Activated naive CD8-positive, alpha-beta T cell (primary cell): ENCODE data around the gene ZNF66.
"Not testable (repeated sequence)": the region's sequence is repeated elsewhere in the genome, so short reads cannot be mapped to it uniquely, and the experiment has no call there.

ENCODE experiments used
- H3K27ac Mint-ChIP-seq: one replicate; pipeline ENCODE4 v1.8.0; 2021; ENCODE audit warnings: mixed read lengths
- H3K27me3 Mint-ChIP-seq: one replicate; pipeline ENCODE4 v1.8.0; 2021; ENCODE audit warnings: mixed read lengths
- H3K36me3 Mint-ChIP-seq: one replicate; pipeline ENCODE4 v1.8.0; 2021; ENCODE audit warnings: mixed read lengths
- H3K4me1 Mint-ChIP-seq: one replicate; pipeline ENCODE4 v1.8.0; 2021; ENCODE audit warnings: low read depth, mixed read lengths
- H3K4me3 Mint-ChIP-seq: one replicate; pipeline ENCODE4 v1.8.0; 2021; ENCODE audit warnings: mild to moderate bottlenecking, mixed read lengths
- H3K9me3 Mint-ChIP-seq: one replicate; pipeline ENCODE4 v1.8.0; 2021; ENCODE audit warnings: low read depth, mixed read lengths

Gene ZNF66

DNA sequence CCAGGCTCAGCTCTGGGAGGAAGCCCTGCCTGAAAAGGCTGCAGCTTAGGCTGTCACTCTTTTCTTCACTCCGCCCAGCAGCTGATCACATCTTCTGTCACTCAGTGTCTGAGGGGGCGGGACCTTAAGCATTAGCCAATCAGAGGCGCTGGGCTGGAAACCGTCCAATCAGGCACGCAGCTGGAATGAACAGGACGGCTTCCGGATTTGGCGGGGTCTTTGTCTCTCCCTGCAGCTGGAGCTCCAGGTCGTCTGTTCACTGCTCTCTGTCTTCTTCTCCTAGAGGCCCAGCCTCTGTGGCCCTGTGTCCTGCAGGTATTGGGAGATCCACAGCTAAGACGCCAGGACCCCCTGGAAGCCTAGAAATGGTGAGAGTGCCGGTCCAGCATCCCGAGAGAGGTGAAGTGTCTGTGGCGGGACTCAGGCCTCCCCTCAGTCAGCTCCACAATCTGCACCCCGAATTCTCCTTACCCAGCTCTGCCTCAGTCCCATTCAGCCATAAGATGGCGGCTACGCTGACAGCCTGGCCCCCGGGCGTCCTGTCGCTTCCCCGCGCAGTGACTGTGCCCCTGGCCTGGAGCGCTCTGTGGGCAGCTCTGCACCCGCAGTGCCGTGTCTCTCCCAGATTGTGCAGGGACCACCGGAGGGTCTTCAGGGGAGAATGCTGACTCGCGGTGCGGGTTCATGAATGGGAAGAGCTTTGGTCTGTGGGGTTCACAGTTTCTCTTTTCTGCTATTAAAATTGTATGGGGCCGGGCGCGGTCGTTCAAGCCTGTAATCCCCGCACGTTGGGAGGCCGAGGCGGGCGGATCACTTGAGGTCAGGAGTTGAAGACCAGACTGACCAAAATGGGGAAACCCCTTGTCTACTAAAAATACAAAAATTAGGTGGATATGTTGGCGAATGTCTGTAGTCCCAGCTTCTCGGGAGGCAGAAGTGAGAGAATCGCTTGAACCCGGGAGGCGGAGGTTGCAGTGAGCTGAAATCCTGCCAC is at the start of gene ZNF66:
Gene ZNF66, plus strand, starts transcription at position 222 of the 994 bp plus-strand sequence. Its CDS starts 144 bp downstream, at position 366.
- Mint-ChIP-seq H3K27me3 (no peaks in the 10 kb centered on the region), H3K27ac (peak within 1 kb of the TSS; percentile 97)

DNA sequence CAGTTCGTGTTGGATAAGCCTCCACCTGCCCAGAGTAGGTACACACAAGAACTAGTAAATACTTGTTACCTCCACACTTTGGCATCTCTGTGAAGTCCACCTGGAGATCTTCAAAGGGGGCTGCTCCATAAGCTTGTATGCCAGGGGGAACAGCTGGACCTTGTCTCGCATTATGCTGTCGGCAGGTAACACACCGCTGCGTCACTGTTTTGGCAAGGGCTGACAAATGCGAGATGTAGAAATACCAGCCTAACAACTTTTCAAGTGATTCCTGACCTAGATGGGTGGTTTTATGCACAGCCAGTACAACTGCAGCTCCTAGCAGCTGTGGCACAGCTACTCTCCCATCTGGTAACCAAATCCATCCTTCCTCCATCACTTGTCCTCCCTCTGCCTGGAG is 25.9 kb upstream of the ZNF66 start:
- not testable (repeated sequence) for H3K27ac Mint-ChIP-seq

More for the DNA sequence above, at the start of gene ZNF66:
- peaks cover 27% of the 10 kb centered on the region for H3K4me1 Mint-ChIP-seq
- peak within 1 kb of the TSS; percentile 99 for H3K4me3 Mint-ChIP-seq
- no peaks in the 10 kb centered on the region for H3K9me3 Mint-ChIP-seq
- peaks cover 21% of the 10 kb centered on the region for H3K36me3 Mint-ChIP-seq

DNA sequence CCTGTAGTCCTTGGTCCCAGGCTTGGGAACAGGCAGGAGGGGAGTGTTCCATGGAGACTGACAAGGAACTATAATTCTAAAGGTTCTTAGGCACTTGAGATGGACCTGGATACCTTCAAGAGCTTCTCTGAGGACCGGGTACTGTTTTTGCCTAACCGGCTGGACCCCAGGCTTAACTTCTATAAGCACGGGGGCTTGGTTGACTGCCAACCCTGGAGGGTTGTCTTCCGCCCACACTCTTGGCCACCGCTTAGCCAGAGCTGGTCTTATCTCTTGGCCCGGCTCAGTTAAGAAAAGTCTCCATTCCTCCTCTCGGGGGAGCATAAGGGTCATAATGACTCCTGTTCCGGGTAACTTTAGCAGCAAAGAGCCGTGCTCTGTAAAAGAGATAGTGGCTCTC is 23.8 kb upstream of the ZNF66 start:
- not testable (repeated sequence) for H3K4me3 Mint-ChIP-seq, H3K27ac Mint-ChIP-seq, H3K9me3 Mint-ChIP-seq, H3K36me3 Mint-ChIP-seq, H3K27me3 Mint-ChIP-seq, H3K4me1 Mint-ChIP-seq

More for the DNA sequence above, 25.9 kb upstream of the ZNF66 start:
- not testable (repeated sequence) for H3K36me3 Mint-ChIP-seq, H3K27me3 Mint-ChIP-seq, H3K4me3 Mint-ChIP-seq, H3K4me1 Mint-ChIP-seq, H3K9me3 Mint-ChIP-seq

DNA sequence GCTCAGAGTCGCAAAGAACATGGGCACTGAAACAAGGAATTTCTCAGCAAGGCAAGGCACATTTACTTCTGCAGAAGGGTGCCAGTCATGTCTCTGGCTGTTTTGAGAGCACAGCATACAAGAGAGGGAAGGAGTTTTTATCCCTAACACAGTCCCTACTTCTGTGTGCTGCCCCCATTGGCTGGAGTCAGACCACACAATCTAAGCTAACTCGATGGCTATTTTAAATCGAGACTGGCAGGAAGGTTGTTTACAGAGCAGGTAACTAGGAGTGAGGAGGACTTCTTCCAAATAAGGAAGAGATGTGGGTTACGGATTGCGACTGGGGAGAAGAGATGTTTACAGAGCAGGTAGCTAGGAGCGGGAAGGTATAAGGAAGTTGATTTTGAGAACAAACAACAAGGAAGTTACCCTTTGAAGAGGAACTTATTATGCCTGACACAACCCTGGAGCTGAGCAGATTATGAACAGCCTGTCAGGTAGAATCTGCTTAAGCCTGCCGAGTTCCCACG is 6.8 kb upstream of the ZNF66 start:
- not testable (repeated sequence) for H3K9me3 Mint-ChIP-seq, H3K27me3 Mint-ChIP-seq, H3K4me1 Mint-ChIP-seq, H3K4me3 Mint-ChIP-seq, H3K36me3 Mint-ChIP-seq, H3K27ac Mint-ChIP-seq

DNA sequence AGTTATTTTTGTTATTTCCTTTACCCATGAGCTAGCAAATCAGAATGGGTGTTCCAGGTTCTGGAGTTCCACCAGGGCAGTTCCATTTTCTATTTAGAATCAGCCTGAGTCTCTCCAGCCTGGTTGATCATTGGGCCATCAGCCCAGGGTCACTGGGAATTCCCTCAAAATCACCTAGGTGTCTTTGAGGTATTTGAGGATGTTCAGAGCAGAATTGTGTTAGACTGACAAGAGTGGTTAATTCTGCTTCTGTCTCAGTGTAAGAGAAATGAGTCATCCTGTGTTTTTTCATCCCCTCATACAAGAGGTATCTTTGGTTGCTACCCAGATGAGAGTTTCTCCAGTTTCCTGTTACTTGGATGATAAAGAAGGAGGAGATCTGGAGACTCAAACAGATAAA is 11.7 kb downstream of the ZNF66 start:
- peaks cover 28% of the 10 kb centered on the region for H3K9me3 Mint-ChIP-seq
- peaks cover 3% of the 10 kb centered on the region for H3K4me1 Mint-ChIP-seq
- no peak overlapping the region for H3K4me3 Mint-ChIP-seq
- H3K27me3 Mint-ChIP-seq = no peaks in the 10 kb centered on the region
- no peak overlapping the region for H3K27ac Mint-ChIP-seq
- H3K36me3 Mint-ChIP-seq = peaks cover 53% of the 10 kb centered on the region

DNA sequence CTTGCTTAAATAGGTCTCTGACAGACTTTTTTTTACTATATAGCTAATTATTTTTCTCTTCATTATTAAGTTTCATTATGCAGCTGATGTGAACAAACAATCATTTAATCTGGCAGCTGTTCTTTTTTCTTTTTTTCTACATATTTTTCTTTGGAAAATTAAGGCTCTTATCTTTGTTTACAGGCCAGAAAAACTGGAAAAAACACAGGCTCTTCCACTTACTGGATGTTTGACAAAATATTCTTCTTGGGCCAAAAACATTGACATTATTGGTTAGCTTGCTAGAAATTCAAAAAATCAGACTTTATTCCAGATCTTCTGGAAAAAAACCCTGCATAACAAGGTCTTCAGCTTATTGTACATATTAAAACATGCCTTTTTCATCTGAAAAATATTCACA is 15.7 kb downstream of the ZNF66 start:
- no peaks in the 10 kb centered on the region for H3K27me3 Mint-ChIP-seq
- no peak overlapping the region for H3K27ac Mint-ChIP-seq
- no peak overlapping the region for H3K4me3 Mint-ChIP-seq
- peaks cover 12% of the 10 kb centered on the region for H3K9me3 Mint-ChIP-seq
- H3K36me3 Mint-ChIP-seq = peaks cover 40% of the 10 kb centered on the region
- no peaks in the 10 kb centered on the region for H3K4me1 Mint-ChIP-seq

DNA sequence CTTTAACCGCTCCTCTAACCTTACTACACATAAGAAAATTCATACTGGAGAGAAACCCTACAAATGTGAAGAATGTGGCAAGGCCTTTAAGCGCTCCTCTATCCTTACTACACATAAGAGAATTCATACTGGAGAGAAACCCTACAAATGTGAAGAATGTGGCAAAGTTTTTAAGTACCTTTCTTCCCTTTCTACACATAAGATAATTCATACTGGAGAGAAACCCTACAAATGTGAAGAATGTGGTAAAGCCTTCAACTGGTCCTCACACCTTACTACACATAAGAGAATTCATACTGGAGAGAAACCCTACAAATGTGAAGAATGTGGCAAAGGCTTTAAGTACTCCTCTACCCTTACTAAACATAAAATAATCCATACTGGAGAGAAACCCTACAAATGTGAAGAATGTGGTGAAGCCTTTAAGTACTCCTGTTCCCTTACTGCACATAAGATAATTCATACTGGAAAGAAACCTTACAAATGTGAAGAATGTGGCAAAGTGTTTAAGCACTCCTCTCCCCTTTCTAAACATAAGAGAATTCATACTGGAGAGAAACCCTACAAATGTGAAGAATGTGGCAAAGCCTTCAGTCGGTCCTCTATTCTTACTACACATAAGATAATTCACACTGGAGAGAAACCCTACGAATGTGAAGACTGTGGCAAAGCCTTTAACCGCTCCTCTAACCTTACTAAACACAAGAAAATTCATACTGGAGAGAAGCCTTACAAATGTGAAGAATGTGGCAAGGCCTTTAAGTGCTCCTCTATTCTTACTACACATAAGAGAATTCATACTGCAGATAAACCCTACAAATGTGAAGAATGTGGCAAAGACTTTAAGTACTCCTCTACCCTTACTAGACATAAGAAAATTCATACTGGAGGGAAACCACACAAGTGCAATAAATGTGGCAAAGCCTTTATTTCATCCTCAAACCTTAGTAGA is 30.5 kb downstream of the ZNF66 start:
- not testable (repeated sequence) for H3K4me1 Mint-ChIP-seq, H3K4me3 Mint-ChIP-seq, H3K27ac Mint-ChIP-seq, H3K27me3 Mint-ChIP-seq
- Mint-ChIP-seq H3K9me3 (peaks cover 19% of the 10 kb centered on the region), H3K36me3 (peaks cover 35% of the 10 kb centered on the region)

DNA sequence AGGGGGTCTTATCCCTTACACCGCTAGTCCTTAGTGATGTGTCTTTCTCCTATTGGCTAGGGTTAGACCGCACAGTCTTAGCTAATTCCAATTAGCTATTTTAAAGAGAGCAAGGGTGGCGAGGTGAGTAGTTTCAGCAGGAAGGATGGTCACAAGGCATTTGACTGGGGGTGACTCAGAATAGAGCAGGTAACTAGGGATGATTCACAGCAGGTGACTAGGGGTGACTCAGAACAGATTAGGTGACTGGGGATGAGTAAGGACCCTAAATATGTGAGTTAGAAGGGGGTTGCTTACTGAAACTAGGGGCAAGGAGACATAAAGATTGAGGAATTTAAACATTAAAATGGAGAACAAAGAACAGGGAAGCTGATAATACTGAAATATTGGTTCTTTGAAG is 64.3 kb downstream of the ZNF66 start:
- no peaks in the 10 kb centered on the region for H3K27me3 Mint-ChIP-seq
- H3K4me3 Mint-ChIP-seq = no peak overlapping the region
- H3K4me1 Mint-ChIP-seq = no peaks in the 10 kb centered on the region
- peaks cover 19% of the 10 kb centered on the region for H3K9me3 Mint-ChIP-seq
- no peak overlapping the region for H3K27ac Mint-ChIP-seq
- H3K36me3 Mint-ChIP-seq = peaks cover 12% of the 10 kb centered on the region
